SH-SY5Y (cell line): Measurements from ENCODE around the gene PAGE1.

Source experiments
- GATA2 ChIP-seq: IDR thresholded peaks from 2 replicates; pipeline ENCODE4 v1.6.1; 2011; ENCODE audit warnings: mild to moderate bottlenecking, low read depth, low read length
- GATA3 ChIP-seq: IDR thresholded peaks from 2 replicates; pipeline ENCODE4 v1.6.1; 2011; ENCODE audit warnings: low read depth, mild to moderate bottlenecking, low read length, moderate library complexity

The PAGE1 gene, protein sequence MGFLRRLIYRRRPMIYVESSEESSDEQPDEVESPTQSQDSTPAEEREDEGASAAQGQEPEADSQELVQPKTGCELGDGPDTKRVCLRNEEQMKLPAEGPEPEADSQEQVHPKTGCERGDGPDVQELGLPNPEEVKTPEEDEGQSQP

DNA sequence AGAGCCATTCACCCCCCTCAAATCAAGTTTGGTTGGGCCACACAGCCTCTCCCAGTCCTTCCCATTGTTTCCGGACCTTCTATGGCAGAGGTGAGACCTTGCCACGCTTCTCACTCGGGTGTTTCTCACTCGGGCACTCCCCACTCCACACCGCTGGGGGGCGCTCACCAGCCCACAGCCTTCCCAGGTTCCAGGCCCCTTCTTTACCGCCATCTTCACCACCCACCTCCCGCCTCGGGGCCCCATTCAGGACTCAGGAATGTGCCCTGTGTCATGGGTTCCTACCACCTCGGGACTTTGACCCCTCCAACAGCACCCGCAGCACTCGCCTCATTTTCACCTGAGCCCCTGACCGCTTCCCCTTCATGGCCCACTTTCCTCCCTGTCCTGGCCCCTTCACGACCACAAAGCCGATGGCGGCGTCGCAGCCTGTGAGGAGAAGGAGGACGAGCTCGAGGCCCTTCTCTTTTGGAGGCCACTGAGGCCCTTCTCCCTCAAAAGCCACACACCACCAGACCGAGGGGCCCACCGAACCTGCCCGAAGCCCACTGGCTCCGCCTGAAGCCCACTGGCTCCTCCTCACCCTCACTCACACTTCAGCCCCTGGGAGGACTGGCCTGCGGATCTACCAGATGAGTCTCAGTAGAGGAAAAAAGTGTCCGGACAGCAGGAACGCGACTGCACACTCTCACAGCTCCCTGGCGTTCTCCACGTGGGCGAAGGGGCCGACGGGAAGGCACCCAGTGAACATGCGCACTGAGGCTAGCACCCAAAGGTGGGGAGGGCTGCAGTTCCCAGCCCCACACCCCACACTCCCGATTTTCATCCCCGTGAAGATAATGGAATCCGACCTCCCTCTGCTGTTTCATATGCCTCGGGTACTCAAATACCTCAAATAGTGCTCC is at the start of gene PAGE1:
Gene PAGE1, minus strand, starts transcription at position 709 of the 905 bp plus-strand sequence. CDS start 1,214 bp downstream, outside the sequence.
- TF ChIP-seq GATA3 (no peak), GATA2 (no peak)

DNA sequence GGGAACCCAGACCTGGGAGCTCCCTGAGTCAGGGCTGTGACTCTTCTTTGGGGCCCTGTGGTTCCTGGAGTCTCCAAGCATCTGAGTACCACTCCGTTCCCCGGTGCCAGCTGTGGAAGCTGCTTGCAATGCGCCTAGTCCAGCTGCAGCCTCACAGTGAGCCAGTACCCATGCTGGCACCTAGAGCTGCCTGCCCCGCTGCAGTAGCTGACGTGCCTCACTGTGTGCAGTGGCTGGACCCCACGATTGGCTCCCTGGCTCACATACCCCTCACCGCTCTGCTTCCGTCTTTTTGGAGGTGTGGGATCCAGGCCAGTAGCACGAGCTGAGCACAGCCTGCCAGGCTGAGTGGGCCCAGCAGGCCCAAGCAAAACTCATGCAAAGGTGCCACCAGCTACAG is 32.1 kb upstream of the PAGE1 start:
- TF ChIP-seq GATA3 = no peak
- TF ChIP-seq GATA2 = no peak

DNA sequence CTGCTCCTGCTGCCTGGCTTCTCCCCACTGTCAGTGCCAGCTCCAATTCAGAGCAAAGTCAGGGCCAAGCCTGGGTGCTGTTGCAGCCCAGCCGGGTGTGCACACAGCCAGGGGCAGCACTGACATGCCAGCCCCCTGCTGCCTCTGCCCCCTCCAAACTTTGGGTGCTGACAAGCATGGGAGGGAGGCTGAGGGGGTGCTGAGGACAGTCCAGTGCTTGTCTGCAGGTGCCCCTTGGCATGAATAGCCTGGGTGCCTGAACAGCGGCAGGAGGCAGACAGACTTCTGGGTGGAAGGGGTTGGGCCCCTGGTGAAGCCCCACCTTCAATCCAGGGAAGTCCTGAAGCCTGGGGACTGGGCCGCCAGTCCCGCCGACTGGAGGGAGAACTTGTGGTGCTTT is 31.2 kb upstream of the PAGE1 start:
- TF ChIP-seq GATA3 (no peak), GATA2 (no peak)

GRCh38 chrX:49725923-49726904 is 30.4 kb upstream of the PAGE1 start:
- no peak for TF ChIP-seq GATA2

DNA sequence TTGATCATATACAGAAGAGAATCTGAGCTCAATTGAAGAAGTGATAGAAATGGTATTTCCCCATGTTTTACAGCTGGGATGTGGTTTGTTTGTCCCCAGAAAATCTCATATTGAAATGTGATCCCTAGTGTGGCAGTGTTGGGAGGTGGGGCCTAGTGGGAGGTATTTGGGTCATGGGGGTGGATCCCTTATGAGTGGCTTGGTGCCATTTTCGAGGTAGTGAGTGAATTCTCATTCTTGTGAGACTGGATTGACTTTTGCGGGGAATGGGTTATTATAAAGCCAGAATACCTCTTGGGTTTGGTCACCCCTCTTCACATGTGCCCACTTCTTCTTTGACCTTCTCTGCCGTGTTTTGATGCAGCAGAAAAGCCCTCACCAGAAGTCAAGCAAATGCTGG is 29.6 kb upstream of the PAGE1 start:
- TF ChIP-seq GATA2 = no peak
- no peak for TF ChIP-seq GATA3

GRCh38 chrX:49712577-49712976 is 16.8 kb upstream of the PAGE1 start:
- TF ChIP-seq GATA3 (no peak), GATA2 (no peak)

DNA sequence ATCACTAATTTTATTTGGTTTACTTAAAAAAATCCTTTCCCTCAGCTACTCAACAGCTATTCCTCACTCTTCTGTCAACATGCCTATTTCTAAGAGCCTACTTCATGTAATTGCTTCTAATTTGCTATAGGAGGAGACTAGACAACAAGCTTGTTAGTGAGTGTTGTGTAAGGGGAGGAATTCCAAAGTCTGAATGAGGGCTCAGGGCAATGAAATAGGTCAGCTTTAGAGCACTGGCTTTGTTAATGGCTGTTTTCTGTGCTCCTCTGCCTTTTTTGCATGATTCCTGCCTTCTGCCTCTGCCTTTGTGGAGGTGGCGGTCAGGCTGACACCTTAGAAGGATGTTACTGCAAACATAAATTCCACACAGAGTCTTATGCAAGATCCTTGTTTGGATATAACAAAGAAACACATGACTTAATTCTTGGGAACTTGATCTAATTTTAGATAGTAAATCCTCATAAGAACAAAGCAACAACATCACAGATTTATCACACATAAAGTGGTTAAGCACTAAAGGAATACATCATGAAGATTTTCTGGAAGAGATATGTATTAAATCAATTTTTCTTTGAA is 15.0 kb upstream of the PAGE1 start:
- no peak for TF ChIP-seq GATA2
- TF ChIP-seq GATA3 = no peak

DNA sequence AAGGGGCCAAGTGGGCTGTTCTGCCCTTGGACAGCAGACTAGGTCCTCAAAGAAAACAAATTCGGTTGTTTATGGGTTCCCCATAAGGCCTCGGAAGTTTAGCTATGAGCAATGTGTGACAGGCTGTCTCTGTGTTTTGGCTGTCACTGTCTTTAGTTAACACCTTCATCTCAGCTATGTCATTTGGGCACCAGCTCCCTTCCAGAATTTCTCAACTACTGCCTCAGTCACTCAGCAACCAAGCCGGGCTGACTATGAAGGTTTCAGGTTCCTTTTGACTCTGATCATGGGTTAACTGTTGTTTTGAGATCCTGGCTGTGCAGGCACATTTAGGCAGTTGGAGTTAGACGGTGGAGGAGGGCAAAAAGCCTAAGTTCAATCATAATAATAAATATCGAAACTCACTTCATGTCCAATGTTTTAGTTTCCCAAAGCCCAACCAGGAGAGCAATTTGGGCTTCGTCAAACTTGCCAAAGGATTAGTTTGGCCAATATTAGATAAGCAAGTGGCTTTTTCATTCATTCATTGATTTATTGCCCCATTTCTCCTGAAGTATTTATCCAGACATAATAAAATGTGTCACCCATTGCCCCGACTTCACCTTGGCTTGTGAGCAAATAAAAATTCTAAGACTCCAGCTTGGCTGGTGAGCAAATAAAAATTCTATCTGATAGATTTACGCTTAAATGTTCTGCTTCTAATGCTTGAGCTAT is 9.1 kb upstream of the PAGE1 start:
- TF ChIP-seq GATA3 = no peak
- no peak for TF ChIP-seq GATA2

DNA sequence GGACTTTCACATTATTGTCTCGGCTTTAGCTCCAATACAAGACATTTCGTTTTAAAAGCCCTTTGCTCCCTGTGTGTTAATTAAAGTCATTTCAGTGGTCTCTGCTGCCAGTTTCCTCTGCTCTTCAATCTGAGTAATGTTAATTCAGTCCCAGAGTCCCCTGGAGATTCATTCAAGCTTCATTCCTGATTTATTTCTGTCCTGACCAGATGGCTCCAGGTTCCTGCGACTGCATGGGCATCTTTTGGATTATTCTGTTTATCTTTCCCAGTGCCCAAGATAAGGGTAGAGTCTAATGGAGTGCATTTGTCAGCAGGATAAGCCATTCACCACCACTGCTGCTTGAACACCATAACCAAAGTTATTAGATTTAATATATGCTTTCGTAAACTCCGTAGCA is 6.1 kb upstream of the PAGE1 start:
- TF ChIP-seq GATA2 (peak; percentile 79), GATA3 (no peak)

DNA sequence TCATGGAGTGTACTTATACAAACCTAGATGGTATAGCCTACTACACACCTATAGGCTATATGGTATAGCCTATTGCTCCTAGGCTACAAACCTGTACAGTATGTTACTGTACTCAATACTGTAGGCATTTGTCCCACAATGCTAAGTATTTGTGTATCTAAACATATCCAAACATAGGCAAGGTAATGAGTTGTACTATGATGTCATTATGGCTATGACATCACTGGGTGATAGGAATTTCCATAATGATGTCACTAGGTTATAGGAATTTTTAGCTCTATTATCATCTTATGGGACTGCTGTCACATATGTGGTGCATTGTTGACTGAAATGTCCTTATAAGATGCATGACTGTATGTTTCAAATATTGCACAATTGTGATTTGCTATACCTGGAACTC is 5.5 kb upstream of the PAGE1 start:
- TF ChIP-seq GATA2 (no peak), GATA3 (no peak)

GRCh38 chrX:49675075-49675719 is 20.6 kb downstream of the PAGE1 start:
- TF ChIP-seq GATA3 (no peak), GATA2 (no peak)

DNA sequence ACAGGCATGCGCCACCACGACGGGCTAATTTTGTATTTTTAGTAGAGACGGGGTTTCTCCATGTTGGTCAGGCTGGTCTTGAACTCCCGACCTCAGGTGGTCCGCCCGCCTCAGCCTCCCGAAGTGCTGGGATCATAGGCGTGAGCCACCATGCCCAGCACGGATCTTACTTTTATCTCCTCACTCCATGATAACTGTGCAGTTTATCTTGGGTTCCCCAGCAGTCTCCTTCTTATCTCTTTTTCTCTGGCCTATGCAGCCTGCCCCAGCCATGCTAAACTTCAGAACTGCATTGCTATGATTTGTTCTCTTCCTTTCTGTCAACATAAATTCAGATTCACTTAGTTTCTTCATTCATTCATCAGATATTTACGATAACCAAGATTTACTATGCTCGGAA is 22.4 kb downstream of the PAGE1 start:
- TF ChIP-seq GATA3 = no peak
- TF ChIP-seq GATA2 = no peak

- no peak for TF ChIP-seq GATA3
- TF ChIP-seq GATA2 = no peak
Measured at GRCh38 chrX:49664824-49665223, 31.0 kb downstream of the PAGE1 start.
